K562 (cell line): ENCODE measurements around the gene TNNT2. TPM values are rescaled to one million over a fixed set of nuclear protein-coding genes. Genes with fewer than 3 reads are reported as not detected.

Experiments
- CTBP1 ChIP-seq: fragments of 450-650 bp; IDR thresholded peaks from 2 replicates; pipeline ENCODE4 v1.6.1; 2016; ENCODE audit warnings: borderline replicate concordance
- REST ChIP-seq, 2 experiments: fragments of 450-650 bp; formaldehyde crosslinking in 1 of 2; IDR thresholded peaks; 2 replicates each; pipeline versions ENCODE4 v1.4.0 to v1.6.1; 2014 to 2020; ENCODE audit warnings: mild to moderate bottlenecking in 2 of 2, borderline replicate concordance in 1 of 2, low read depth in 1 of 2
- SMAD3 ChIP-seq: fragments of 450-650 bp; formaldehyde crosslinking; conservative IDR thresholded peaks from 2 replicates; pipeline ENCODE4 v1.4.0; 2020; ENCODE audit warnings: mild to moderate bottlenecking
- TFAP4 ChIP-seq: sonication (generic); formaldehyde crosslinking; IDR thresholded peaks from 2 replicates; pipeline ENCODE4 v1.8.0; 2022; ENCODE audit warnings: missing genetic modification reagents, mild to moderate bottlenecking, moderate library complexity, borderline replicate concordance
- ZBTB11 ChIP-seq, 3 experiments: fragments of 200-800 bp in 1 of 3; fragments of 250-450 bp in 1 of 3; fragments of 450-650 bp in 1 of 3; sonication (Bioruptor Pico) in 1 of 3; sonication (Bioruptor generic) in 1 of 3; formaldehyde crosslinking in 1 of 3; IDR thresholded peaks; 2 replicates each; pipeline versions ENCODE4 v1.6.1 to v1.8.0; 2016 to 2022; ENCODE audit warnings: mild to moderate bottlenecking in 2 of 3, missing genetic modification characterization in 2 of 3, missing compliant biosample characterization in 1 of 3, moderate library complexity in 1 of 3
- ZBTB9 ChIP-seq: fragments of 450-650 bp; formaldehyde crosslinking; IDR thresholded peaks from 2 replicates; pipeline ENCODE4 v1.4.0; 2020; ENCODE audit warnings: mild to moderate bottlenecking, moderate library complexity
- ZNF398 ChIP-seq: fragments of 250-450 bp; sonication (Bioruptor Pico); IDR thresholded peaks from 2 replicates; pipeline ENCODE4 v1.8.0; 2021; ENCODE audit warnings: moderate library complexity, mild to moderate bottlenecking, inconsistent platforms
- polyA plus RNA-seq, 8 experiments: library from polyadenylated mRNA; depleted of rRNA in 4 of 8; stranded (reverse) in 5 of 8; unstranded in 3 of 8; fragments of >200 nt; fragmentation: Nextera tagmentation in 2 of 8; fragmentation: Illumina TruSeq in 1 of 8; extraction: Ambion mirVana in 2 of 8; extraction: Trizol in 1 of 8; gene quantifications; 2 replicates each; pipeline versions ENCODE4 v1.2.1 to v1.2.3, GENCODE V29; 2011 to 2014; ENCODE audit warnings: inconsistent platforms in 1 of 8, missing spikeins in 1 of 8
- total RNA-seq, 7 experiments: library from RNA; depleted of rRNA in 6 of 7; stranded (reverse); fragments of >200 nt in 6 of 7; fragmentation: Illumina TruSeq in 2 of 7; extraction: Trizol in 2 of 7; gene quantifications; 2 replicates each; pipeline versions ENCODE4 v1.2.1 to v1.2.3, GENCODE V29; 2011 to 2021; ENCODE audit warnings: low replicate concordance in 1 of 7

TNNT2 gene
- total and polyA plus RNA-seq, 9 of the 15 experiments (the other 6 are each of a cell fraction or from before 2014, with no cell fraction given): not detected

GRCh38 chr1:201385299-201385891 is 7.9 kb upstream of the TNNT2 start (continued):
- no peak for TF ChIP-seq ZNF398
- TF ChIP-seq CTBP1: 0 out of 2 replicates have a peak, but pooled peaks have one; percentile 25
- no peak for TF ChIP-seq ZBTB11 (CRISPR knock-in tag; IDR thresholded peaks at IDR 0.05)
- TF ChIP-seq TFAP4 (CRISPR knock-in tag): 0 out of 2 replicates have a peak, but pooled peaks have one; percentile 9
- no peak for TF ChIP-seq ZBTB9 (CRISPR knock-in tag)
- TF ChIP-seq REST (IDR thresholded peaks at IDR 0.05; ENCODE audit: borderline replicate concordance): peak; percentile 13; the same call in 1 of the 2 replicates
- TF ChIP-seq REST (CRISPR knock-in tag; IDR thresholded peaks at IDR 0.05; ENCODE audit: low read depth): no peak
- no peak for TF ChIP-seq SMAD3 (CRISPR knock-in tag)
